Thymus (tissue), 11 donors: ENCODE measurements around the gene PXDN. TPM values are rescaled to one million over a fixed set of nuclear protein-coding genes. Genes with fewer than 3 reads are reported as not detected.

Source experiments
- DNase-seq, 9 donors: peaks; one replicate each; pipeline ENCODE4 v3.0.0-alpha.2; 2013; ENCODE audit warnings: low spot score in 9 of 9, low read depth in 6 of 9, missing footprints in 1 of 9
- H3K27ac ChIP-seq, 2 donors: one replicate each; pipeline ENCODE4 v1.5.1; 2013; ENCODE audit warnings: control low read depth in 1 of 2, low read depth in 1 of 2, low read length in 1 of 2, mild to moderate bottlenecking in 1 of 2, moderate library complexity in 1 of 2
- H3K27me3 ChIP-seq, 2 donors: one replicate each; pipeline ENCODE4 v1.5.1; 2013; ENCODE audit warnings: low read length in 1 of 2; ENCODE audit not compliant: control insufficient read depth in 2 of 2, insufficient read depth in 1 of 2
- H3K36me3 ChIP-seq, 2 donors: one replicate each; pipeline ENCODE4 v1.5.1; 2013; ENCODE audit warnings: low read length in 1 of 2, mild to moderate bottlenecking in 1 of 2, moderate library complexity in 1 of 2; ENCODE audit not compliant: control insufficient read depth in 2 of 2, insufficient read depth in 2 of 2
- H3K4me1 ChIP-seq, 2 donors: one replicate each; pipeline ENCODE4 v1.5.1; 2013; ENCODE audit warnings: low read length in 2 of 2; ENCODE audit not compliant: control insufficient read depth in 2 of 2, insufficient read depth in 2 of 2
- H3K4me3 ChIP-seq, 2 donors: one replicate each; pipeline ENCODE4 v1.5.1; 2013; ENCODE audit warnings: low read length in 2 of 2, control low read depth in 1 of 2, mild to moderate bottlenecking in 1 of 2
- H3K9me3 ChIP-seq, 2 donors: one replicate each; pipeline ENCODE4 v1.5.1; 2013; ENCODE audit warnings: low read length in 1 of 2, mild to moderate bottlenecking in 1 of 2; ENCODE audit not compliant: control insufficient read depth in 2 of 2, insufficient read depth in 1 of 2
- WGBS: extraction: QIAGEN DNeasy Blood & Tissue Kit; methylation state at CpG from one replicate; pipeline ENCODE4 v1.1.7; 2013; 5-methylcytosine and 5-hydroxymethylcytosine counted together
- polyA plus RNA-seq: library from polyadenylated mRNA; stranded (reverse); fragments of 200-250 nt; gene quantifications from one replicate; pipeline ENCODE4 v1.2.3, GENCODE V29; 2013
- total RNA-seq: library from RNA; stranded (reverse); fragments of 120-200 nt; gene quantifications from one replicate; pipeline ENCODE4 v1.2.4, GENCODE V29; 2013
- donor health status: healthy.

The PXDN gene
- total and polyA plus RNA-seq, 2 donors = 3.1 to 6.4 TPM

DNA sequence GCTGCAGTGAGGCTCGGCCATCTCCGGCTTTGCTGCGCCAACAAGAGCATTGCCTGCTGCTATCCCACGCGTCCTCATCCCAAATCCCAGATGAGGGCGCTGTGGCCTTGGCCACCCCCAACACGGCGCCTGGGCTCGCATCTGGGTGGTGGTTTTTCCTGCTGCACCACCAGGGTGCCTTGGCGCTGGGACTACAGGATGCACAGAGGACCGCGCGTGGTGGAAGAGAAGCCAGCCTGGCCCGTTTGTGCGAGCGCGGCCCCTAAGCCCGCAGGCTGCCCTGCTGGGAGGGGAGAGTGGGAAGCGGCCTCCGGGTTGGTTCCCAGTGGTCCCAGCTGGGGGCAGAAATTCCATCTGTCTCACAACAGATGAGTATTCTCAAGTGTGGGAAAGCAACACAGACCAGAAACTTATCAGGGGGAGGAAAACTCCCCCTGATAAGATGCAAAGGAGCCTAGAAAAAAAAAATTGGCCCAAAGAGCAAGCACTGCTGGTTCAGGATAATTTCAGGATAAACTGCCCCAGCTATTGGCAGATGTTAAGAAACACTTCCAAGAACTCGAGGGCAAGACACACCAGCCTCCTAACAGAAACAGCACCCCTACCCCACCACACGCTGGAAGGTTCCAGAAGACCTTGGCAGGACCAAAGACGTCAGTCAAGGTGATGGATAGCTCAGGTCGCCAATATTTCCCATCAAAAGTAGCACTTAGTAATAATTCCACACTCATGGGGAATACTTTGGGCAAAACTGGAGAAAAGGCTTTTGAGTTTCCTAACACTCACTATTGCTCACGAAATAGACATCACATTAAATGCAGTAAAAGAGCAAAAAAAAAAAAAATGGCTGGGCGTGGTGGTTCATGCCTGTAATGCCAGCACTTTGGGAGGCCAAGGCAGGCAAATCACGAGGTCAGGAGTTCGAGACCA is 152.1 kb downstream of the PXDN start:
- Histone ChIP-seq H3K27ac (no peak overlapping the region), H3K9me3 (peaks cover 3 to 19% of the 10 kb centered on the region in 2 donors), H3K36me3 (no peaks in the 10 kb centered on the region), H3K4me1 (no peaks in the 10 kb centered on the region), H3K27me3 (peaks cover 0 to 16% of the 10 kb centered on the region in 2 donors), H3K4me3 (no peak overlapping the region)
- DNase-seq = no peak
- 38% methylated on average over 28 of the region's 28 CpGs for WGBS

DNA sequence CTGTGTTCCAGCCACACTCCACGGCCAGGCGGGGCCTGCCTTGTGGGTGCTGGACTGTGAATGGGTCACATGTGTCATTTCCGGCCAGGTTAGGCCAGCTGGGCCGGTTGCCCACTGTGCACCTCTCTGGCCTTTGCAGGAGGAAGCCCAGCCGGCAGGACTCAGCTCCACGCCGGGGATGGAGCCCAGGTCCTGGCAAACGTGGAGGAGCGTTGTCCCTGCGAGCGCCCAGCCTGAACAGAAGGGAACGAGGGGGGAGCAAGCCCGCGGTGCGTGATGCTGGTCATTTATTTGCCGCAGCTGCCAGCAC is 152.9 kb downstream of the PXDN start:
- Histone ChIP-seq H3K9me3 (peaks cover 2 to 12% of the 10 kb centered on the region in 2 donors), H3K4me3 (no peak overlapping the region), H3K36me3 (no peaks in the 10 kb centered on the region), H3K27me3 (peaks cover 0 to 16% of the 10 kb centered on the region in 2 donors), H3K4me1 (no peaks in the 10 kb centered on the region), H3K27ac (no peak overlapping the region)
- DNase-seq = no peak
- 73% methylated on average over 16 of the region's 16 CpGs for WGBS

DNA sequence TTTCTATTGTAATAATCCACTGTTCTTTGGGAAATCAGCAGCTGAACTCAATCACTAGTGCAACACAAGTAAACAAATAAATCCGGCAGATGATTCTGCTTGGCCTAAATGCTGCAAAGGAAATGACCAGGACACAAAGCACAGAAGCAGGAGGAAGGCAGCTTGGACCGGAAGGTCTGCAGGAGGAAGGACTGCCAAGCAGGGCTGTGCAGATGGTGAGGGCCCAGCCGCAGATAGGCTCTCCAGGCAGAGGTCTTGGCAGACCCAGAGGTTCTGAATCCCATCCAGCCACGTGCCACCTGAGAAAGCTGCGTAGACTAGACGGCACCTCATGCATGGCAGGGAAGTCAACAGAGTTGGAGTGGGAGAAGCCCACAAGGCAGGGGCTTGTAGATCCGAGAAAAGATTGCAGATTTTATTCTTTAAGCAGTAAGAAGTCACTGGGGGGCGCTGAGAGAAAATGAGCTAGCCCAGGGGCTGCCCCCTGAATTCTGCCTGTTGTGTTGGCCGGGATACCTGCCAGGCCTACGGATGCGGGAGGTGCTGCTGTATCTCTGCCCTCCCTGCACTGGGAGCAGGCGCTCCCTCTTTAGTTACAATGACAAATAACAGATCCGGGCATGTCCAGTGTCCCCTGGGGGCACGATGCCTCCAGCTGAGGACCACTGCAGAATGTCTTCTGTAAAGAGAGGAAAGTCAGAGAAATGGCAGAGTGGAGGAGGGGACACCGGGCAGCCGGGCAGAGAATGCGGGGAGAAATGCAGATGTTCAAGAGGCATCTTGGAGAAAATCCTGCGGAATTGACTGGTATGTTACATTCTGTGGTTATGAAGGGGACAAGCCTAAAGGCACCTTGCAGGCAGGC is 153.5 kb downstream of the PXDN start:
- no peak for DNase-seq
- Histone ChIP-seq H3K27ac (no peak overlapping the region), H3K4me1 (no peaks in the 10 kb centered on the region), H3K4me3 (no peak overlapping the region), H3K9me3 (peaks cover 0 to 6% of the 10 kb centered on the region in 2 donors), H3K27me3 (peaks cover 0 to 16% of the 10 kb centered on the region in 2 donors), H3K36me3 (no peaks in the 10 kb centered on the region)
- 80% methylated on average over 18 of the region's 18 CpGs for WGBS

DNA sequence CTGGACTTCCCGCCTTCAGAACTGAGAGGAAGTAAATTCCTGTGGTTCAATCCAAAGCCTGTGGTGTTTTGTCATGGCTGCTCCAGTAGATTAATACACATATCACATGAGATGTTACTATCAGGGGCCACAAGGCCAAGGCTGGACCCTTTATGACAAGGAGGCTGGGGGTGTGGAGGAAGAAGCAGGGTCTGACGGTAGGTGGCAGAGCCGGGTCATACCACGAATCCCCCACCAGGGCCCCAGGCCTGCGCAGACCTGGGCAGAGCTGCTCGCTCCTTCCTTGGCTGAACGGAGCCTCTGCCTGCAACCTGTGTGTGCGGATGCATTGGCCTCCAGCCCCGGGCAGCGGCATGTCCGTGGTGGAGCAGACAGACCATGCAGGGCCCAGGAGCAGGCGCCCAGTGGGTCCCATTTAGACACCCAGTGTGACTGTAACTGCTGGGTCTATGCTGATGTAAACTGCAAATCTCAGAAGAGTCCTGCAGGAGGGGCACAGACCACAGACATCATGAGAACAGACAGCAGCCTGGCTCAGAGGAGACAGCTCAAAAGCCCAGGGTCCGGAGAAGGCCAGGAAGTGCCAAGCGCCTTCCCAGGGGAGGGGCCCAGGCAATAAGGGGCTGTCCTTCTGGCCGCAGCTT is 155.2 kb downstream of the PXDN start:
- Histone ChIP-seq H3K27me3 (peaks cover 0 to 16% of the 10 kb centered on the region in 2 donors), H3K27ac (no peak overlapping the region), H3K4me1 (no peaks in the 10 kb centered on the region), H3K4me3 (no peak overlapping the region), H3K36me3 (no peaks in the 10 kb centered on the region), H3K9me3 (no peaks in the 10 kb centered on the region)
- 68% methylated on average over 15 of the region's 15 CpGs for WGBS
- DNase-seq = no peak

DNA sequence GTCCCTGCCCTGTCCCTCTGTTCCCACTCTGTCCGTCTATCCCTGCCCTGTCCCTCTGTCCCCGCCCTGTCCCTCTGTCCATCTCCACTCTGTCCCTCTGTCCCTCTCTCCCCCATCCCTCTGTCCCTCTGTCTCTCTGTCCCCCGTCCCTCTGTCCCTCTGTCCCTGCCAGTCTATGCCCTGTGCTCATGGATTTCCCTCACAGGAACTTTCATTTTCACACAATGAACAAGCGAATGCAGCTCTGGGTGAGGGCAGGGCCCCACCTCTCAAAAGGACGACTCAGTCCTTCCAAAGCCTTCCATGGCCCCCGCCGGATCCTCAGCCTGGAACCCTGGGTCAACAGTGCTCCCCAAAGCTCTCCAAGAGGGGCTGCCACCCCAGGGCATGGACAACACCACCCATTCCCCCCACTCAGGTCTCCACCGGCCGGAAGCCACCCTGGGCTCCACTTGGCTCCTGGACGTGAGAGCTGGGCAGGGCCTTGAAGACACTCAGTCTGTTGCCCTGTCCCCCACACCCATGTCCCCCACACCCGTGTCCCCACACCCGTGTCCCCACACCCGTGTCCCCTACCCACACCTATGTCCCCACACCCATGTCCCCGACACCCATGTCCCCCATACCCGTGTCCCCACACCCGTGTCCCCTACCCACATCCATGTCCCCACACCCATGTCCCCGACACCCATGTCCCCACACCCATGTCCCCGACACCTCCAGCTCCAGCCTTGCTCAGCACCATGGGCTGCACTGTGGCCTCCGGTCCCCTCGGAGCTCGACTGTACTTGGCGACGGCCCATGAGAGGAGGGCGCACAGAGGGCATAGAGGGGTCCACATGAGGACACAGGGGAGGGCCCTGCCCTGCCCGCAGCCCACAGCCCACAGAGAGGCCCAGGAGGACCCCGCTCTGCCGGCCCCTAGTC is 156.0 kb downstream of the PXDN start:
- no peaks in the 10 kb centered on the region for H3K4me1 ChIP-seq
- H3K4me3 ChIP-seq = no peak overlapping the region
- DNase-seq = no peak
- no peaks in the 10 kb centered on the region for H3K9me3 ChIP-seq
- H3K27me3 ChIP-seq = peaks cover 0 to 16% of the 10 kb centered on the region in 2 donors
- no peaks in the 10 kb centered on the region for H3K36me3 ChIP-seq
- 87% methylated on average over 27 of the region's 27 CpGs for WGBS
- no peak overlapping the region for H3K27ac ChIP-seq

DNA sequence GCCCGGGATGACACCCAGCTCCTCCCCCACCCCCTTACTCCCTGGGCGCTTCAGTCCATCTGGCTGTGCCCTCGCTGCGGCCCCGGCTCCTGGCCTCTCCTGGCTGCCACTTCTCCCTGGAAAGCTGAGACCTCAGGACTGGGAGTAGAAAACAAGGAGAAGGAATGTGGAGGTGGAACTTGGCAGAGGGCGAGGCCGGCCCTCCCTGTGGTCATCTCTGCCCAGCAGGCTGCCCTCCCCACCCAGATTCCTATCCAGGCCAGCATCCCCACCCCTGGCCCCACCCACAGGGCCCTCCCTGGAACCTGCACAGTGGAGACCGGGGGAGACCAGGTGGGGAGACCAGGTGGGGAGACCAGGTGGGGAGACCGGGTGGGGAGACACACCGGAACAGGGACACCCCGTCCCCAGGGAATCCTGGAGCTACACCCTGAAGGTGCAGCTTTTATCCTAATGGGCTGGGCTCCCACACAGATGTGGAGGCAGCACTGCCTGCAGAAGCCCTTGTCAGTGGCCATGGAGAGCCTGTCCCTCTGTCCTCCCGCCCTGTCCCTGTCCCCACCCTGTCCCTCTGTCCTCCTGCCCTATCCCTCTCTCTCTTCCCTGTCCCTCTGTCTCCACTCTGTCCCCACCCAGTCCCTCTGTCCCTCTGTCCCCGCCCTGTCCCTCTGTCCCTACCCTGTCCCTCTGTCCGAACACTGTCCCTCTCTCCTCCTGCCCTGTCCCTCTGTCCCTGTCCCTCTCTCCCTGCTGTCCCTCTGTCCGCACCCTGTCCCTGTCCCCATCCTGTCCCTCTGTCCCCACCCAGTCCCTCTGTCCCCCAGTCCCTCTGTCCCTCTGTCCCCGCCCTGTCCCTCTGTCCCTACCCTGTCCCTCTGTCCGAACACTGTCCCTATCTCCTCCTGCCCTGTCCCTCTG is 157.1 kb downstream of the PXDN start:
- Histone ChIP-seq H3K27me3 (peaks cover 0 to 18% of the 10 kb centered on the region in 2 donors), H3K4me3 (no peak overlapping the region), H3K4me1 (no peaks in the 10 kb centered on the region), H3K36me3 (no peaks in the 10 kb centered on the region), H3K27ac (no peak overlapping the region), H3K9me3 (no peaks in the 10 kb centered on the region)
- WGBS = 82% methylated on average over 17 of the region's 17 CpGs
- no peak for DNase-seq

DNA sequence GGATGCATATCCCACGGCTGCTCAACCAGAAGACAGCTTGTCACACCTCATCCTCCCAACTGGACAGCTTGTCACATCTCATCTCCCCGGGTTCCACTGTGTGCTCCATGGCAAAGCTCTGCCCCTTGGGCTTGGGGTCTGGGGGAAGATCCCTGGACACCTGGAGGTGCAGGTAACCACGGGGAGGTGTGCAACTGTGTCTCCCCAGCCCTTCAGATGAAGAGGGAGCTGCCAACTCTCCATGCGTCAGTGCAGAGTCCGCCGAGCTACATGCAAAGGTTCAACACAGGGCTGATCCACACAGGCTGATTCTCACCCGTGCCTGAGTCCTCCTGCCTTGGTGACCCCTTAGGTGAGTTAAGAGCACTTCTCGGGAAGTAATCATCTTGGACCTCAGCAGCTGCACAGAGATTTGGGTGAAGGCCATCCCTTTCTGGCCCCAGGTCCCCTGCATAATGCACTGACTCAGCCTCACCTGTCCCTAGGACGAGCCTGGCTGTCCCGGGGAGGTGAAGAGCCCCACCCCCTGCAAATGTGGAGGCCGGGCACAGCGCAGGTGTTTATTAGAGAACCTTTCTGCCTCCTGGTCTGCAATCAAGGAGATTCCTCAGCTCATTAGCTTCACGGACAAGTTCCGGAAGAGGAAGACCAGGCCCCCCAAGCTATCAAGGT is 157.9 kb downstream of the PXDN start:
- 90% methylated on average over 14 of the region's 14 CpGs for WGBS
- Histone ChIP-seq H3K27ac (no peak overlapping the region), H3K4me3 (no peak overlapping the region), H3K4me1 (no peaks in the 10 kb centered on the region), H3K36me3 (no peaks in the 10 kb centered on the region), H3K9me3 (no peaks in the 10 kb centered on the region), H3K27me3 (peaks cover 0 to 10% of the 10 kb centered on the region in 2 donors)
- DNase-seq = no peak
